Measurements from ENCODE around the gene AGO1.

GRCh38 chr1:35962952-35963351, 79.9 kb downstream of the AGO1 start:
- TF ChIP-seq EZH2phosphoT487 (IDR thresholded peaks at IDR 0.05; ENCODE audit: borderline replicate concordance) (no peak), CTCF (conservative IDR thresholded peaks at IDR 0.05; ENCODE audit: low read length) (no peak)

All from Loucy (cell line).